GM21515 (cell line): ENCODE results near the gene MKNK1.

Experiments
- ATAC-seq: cut with Tn5 transposase; IDR thresholded peaks from one replicate; pipeline ENCODE4 v1.9.1; 2021; ENCODE audit not compliant: unreplicated experiment

MKNK1 gene

DNA sequence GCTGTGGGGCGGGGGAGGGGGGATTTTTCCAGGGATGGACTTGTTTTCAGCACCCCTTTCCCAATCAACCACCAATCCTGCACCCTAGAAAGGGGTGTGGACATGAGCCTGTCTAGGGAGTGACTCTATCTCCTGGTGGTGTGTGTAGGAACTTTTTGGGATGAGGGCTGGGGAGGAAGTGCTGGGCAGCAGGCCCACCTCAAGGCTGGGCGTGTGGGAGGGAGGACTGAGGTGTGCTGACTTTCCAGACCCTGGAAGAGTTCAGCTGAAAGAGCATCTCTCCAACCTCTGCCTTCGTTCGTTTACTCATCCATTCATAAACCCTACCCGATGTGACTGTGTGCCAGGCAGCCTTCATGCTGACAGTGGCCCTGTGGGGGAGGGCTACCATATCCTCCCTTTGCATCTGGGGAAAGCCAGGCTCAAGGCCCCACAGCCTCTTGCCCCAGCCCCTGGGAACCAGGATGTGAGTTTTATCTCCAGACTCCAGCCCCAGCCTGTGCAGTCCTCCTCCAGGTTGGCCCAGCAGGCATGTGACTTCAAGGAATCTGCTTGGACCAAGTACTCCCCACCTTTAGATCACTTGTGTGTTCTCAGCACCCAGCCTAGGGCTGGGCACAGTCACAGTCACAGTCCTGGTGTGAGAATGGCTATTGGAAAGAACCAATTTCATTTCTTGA, 59.4 kb downstream of the MKNK1 start:
- no peak for ATAC-seq

DNA sequence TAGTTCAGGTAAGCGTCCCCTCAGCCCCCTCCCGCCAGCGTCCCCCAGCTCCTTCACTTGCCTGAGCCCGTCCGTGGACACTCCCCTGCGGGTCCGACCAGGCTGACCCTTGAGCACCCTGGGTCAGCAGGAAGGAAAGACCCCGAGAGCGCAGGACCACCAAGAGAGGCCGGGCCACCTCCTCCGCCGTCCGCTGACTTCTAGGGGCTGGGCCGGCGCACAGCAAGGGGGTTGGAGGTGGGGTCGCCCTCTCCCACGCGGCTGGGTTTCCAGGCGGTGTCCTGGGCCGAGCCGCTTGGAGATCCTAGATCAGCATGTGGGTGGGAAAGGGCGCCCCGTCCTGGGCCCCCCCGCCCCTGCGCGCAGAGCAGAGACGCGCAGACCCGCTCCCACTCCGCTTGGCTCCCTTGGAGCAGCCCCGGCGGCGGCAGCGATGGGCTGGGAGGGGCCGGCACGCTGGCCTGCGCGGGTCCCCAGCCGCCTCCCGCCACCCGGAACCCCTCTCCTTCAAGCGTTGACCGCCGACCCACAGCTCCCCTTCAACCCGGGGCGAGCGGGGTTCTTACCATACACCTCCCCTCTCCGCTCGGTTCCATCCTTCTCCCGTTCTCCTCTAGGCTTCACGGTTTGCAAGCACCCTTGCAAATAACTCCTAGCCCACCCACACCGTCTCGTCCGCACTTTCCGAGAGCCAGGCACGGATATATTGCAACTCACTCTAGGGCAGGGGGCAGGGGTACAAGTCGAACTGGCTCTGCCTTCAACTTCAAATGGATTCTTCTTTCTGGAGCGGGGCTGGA, 60.1 kb downstream of the MKNK1 start:
- ATAC-seq, result no peak

DNA sequence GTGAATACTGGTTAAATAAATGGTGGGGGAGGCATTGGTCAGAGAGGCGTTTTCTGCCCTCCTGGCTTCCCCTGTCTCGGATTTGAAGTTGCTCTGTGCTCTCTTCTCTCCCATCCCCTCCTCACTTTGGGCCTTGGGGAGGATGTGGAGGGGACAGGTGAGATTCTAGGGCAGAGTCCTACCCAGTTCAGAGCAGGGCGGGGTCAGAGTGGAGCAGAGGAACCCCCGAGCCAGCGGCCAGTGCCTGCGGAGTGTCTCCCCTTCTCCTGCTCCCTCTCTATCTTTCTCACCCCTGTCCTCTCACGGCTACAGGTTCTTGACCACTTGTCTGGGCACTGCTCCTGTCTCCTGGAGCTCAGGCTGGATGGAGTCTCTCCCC, 60.7 kb downstream of the MKNK1 start:
- no peak for ATAC-seq

- no peak for ATAC-seq
Observed at GRCh38 chr1:46539972-46540371, 64.1 kb downstream of the MKNK1 start.

DNA sequence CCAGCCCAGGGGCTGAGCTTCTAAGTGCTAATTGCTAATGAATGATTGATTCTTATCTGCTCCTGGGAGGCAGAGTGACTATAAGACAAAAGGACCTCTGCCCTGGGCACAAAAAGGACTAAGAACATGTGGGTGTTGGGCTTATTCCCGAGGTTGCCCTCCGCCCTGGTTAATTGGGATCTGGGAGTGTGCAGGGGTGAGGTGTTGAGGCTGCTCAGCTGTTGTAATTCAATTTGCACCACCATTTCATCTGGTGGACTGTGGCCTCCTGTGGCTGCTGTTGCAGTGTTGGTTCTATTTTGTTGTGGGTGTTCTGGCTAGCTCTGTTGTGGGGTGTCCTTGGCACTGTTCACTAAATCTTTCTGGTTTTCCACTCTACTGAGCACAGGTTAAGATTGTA, 65.9 kb downstream of the MKNK1 start:
- ATAC-seq, result no peak

DNA sequence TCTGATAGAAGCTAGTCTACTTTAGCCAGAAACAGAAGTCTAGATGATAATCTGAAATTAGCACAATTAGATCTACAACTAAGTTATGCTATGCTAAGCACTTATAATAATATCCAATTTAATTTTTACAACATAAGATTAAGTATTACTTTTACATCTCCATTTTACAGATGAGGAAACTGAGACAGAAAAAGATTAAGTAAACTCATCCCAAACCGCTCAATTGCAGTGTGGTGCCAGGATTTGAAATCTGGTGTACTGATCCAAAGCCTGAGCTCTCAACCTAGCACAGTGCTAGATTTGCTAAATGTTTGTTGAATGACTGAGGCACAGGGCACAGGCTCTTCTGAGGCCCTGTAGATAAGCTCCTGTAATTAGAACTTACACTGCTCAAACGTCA, 66.4 kb downstream of the MKNK1 start:
- no peak for ATAC-seq

- no peak for ATAC-seq
Observed at GRCh38 chr1:46536527-46536926, 67.5 kb downstream of the MKNK1 start.

DNA sequence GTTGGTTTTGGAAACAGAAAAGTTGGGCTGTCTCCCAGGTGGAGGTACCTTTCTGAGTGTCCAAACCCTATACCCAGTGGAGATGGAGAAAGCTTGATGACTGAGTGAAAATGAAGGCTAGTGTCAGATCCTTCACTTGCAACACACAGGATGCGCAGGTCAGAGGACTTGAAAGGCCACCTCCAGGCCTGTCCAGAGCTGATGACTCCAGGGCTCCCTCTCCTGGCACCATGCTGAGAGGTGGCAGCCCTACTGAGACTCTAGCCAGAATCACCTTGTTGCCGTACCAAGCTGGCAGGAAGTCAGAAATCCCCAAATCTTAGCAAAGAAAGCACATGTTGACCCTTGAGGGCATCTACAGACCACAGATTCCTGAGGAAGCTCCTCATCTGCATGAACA, 69.0 kb downstream of the MKNK1 start:
- no peak for ATAC-seq

- no peak for ATAC-seq
Observed at GRCh38 chr1:46533179-46533864, 70.7 kb downstream of the MKNK1 start.

GRCh38 chr1:46532498-46533178, 71.4 kb downstream of the MKNK1 start:
- ATAC-seq, result no peak

- no peak for ATAC-seq
Observed at GRCh38 chr1:46532095-46532494, 72.0 kb downstream of the MKNK1 start.

GRCh38 chr1:46530791-46531409, 73.2 kb downstream of the MKNK1 start:
- ATAC-seq, result no peak

DNA sequence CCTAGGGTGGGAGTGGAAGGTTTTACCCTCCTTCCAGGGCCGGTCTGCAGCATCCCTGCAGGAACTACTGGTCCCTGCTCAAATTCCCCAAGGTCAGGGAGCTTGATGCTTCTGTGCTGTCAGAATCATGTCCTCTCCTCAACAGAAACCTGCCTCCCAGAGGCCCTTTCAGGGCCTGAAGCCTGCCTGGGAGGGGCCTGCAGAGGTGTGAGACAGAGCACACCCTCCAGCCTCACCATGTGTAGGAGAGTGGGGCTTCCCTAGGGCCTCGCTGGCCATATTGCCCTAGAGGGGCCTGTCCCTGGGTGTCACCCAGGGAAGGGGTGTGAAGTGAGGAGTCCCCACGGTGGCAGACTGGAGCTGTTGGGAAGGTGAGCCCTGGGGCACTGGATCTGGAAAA, 73.8 kb downstream of the MKNK1 start:
- no peak for ATAC-seq

DNA sequence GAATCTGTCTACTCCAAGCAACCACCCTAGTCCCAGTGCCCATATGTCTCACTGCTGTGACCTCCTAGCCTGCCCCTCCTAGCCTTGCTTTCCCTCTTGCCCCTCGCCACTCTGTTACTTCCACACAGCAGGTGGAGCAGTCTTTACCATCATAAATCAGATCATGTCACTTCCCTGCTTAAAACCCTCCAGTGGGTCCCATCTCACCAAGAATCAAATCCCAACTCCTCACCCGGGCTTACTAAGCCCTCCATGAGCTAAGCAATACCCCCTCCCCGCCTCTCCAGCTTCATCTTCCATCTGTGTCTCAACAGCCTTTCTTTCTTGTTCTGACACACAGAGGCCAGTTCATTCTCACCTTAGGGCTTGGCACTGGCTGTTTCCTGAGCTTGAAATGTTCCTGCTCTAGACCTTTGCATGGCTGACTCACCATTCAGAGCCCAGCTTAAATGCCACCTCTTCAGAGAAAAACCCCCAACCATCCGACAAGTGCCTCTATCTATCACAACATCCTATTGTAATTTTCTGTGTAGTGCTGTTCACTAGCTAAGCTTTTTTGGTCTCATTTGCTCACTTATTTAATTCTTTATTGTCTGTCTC, 74.9 kb downstream of the MKNK1 start:
- no peak for ATAC-seq

DNA sequence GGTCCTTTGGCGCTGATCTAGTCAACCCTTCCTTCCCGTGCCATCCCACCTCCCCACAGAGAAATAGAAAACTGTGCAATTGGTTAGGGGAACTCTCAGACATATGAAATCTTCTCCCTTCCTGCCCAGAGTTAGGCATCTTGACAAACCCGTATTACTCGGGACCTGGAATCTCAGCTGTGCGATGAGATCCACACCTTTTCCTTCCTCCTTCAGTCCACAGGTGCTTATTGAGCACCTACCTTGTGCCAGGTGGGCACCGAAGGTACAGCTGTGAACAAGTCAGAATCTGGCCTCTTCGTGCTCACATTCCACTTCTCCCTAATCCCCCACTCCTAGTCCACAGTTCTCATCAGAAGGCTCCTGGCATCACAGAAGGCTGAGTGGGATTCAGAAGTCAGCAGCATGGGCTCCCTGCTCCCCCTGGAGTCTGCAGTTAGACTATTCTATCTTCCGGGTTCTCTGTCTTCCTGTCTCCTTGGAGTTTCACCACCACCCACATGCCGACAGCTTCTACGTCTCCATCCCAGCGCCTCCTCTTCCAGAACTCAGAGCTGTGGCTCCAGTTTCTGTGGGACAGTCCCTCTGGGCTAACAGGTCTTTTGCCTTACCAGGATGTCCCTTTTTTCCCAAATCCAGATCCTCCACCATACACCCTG, 75.6 kb downstream of the MKNK1 start:
- no peak for ATAC-seq

GRCh38 chr1:46527474-46528296, 76.4 kb downstream of the MKNK1 start:
- no peak for ATAC-seq

DNA sequence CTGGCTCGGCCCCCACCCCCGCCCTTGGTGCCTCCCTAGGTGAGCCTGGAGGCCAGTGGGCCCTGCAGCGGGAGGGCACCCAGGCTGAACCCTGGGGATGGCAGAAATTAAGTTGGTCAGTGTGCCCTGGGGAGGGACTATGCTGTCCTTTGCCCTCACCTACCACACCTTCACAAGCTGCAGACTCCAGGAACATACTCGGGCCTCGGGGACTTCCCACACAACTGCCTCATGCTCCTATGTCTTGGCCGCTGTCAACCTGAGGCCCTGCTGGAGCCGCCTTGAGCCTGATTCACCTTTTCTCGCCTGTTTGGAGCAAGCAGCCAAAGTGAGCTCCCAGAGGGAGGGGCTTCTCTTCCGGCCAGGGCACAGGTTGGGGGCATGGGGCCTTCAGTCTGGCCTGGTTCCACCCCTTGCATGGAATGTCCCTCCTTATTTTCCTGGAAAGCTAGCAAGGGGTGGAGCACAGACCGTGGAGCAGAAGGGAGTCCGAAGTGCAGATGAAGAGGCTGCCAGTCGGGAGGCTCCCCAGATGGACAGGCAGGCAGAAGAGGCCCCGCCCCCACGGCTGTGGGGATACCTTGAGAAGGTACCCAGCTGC, 77.3 kb downstream of the MKNK1 start:
- ATAC-seq, result no peak

DNA sequence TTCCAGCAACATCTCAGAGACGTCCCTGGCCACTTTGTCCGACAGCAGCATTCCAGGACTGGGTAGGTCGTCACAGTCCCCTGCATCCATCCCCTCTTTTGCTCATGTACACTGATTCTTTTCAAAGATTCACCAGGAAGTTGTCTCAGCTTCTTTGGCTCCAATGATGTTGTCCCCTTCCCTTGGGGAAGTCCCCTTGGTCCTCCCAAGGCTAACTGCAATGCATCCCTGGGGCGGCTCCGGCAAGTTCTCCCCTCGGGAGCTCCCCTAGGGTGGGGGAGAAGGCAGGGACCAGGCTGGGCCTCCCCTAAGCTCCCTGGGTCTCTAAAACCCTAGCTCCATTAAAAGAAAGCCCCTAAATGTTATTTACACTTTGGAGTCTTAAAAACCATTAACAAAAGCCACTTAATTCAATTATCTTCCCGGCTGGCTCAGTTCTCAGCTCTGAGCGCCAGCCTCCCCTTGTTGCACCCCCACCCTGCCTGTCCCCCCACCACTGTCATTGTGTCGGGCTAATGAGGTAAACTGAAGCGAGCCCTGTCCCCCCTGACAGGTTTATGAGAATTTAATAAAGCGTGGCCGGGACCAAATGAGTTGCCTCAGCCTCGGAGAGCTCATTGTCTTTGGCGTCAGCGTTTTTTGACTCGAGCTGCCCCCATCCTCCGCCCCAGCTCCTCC, 77.9 kb downstream of the MKNK1 start:
- ATAC-seq, result no peak
